HL-60/S4 treated with phorbol 12-myristate 13-acetate at 8.2 ng/mL for 4 days and 3 days (cell line): ENCODE measurements around the gene ATF7IP2.
"Not testable (repeated sequence)": the region's sequence is repeated elsewhere in the genome, so short reads cannot be mapped to it uniquely, and the experiment has no call there.

Experiments used
- in situ Hi-C: fragments of 300-500 bp; cut with MboI; formaldehyde crosslinking; loops from 2 replicates; pipeline ENCODE4 v1.15.0; 2022; ENCODE audit warnings: low sequenced_read_pairs

ATF7IP2 gene

GRCh38 chr16:10441726-10442125 is 55.9 kb downstream of the ATF7IP2 start:
- in situ Hi-C loops, result no loop called here

DNA sequence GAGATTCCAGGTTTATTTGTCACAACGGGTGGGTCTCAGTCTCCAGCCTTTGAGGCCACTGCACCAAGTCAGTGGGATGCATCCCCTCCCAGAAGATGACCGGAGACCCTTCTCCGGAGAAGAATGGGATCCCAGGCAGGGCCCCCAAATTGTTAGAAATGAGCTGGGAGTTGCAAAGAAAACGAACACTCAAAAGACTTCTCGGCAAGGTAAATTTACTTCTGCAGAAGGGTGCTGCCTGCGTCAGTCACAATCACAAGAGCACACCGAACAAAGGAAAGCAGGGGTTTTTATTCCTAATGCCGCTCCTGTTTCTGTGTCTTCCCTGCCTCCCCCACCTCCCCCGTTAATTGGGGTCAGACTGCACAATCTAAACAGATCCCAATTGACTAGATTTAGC is 61.4 kb downstream of the ATF7IP2 start:
- in situ Hi-C loops, result no loop called here

GRCh38 chr16:10452208-10453158 is 66.6 kb downstream of the ATF7IP2 start:
- in situ Hi-C loops, result not testable (repeated sequence)

DNA sequence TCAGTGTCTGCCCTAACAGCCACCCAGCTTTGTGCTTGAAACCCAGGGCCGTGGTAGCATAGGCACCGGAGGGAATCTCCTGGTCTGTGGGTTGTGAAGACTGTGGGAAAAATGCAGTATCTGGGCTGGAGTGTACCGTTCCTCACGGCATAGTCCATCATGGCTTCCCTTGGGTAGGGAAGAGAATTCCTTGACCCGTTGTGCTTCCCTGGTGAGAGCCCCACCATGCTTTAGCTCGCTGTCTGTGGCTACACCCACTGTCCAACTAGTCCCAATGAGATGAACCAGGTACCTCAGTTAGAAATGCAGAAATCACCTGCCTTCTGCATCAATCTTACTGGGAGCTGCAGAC is 67.3 kb downstream of the ATF7IP2 start:
- in situ Hi-C loops, result no loop called here

- in situ Hi-C loops, result no loop called here
Observed at GRCh38 chr16:10465821-10466220, 80.0 kb downstream of the ATF7IP2 start.

DNA sequence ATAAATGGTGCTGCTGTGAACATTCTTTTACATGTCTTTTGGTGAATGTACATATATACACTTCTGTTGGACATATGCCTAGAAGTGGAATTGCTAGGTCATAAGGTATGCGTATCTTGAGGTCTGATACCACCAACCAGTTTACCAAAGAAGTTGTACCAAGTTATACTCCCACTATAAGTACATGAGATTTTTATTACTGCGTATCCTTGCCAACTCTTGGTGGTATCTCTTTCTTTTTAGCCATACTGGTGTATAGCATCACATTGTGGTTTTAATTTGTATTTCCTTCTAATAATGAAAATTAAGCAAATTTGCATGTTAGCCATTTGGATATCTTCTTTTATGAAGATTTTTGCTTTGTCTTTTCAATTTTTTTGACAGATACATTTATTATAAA is 80.5 kb downstream of the ATF7IP2 start:
- in situ Hi-C loops, result no loop called here

- in situ Hi-C loops, result no loop called here
Observed at GRCh38 chr16:10466861-10467260, 81.0 kb downstream of the ATF7IP2 start.

DNA sequence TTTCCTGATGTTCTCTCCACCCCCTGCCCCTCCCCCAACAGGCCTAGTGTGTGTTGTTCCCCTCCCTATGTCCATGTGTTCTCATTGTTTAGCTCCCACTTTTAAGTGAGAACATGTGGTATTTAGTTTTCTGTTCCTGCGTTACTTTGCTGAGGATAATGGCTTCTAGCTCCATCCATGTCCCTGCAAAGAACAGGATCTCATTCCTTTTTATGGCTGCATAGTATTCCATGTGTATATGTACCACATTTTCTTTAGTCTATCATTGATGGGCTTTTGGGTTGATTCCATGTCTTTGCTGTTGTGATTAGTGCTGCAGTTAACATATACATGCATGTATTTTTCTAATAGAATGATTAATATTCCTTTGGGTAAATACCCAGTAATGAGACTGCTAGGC is 90.8 kb downstream of the ATF7IP2 start:
- in situ Hi-C loops, result not testable (repeated sequence)

DNA sequence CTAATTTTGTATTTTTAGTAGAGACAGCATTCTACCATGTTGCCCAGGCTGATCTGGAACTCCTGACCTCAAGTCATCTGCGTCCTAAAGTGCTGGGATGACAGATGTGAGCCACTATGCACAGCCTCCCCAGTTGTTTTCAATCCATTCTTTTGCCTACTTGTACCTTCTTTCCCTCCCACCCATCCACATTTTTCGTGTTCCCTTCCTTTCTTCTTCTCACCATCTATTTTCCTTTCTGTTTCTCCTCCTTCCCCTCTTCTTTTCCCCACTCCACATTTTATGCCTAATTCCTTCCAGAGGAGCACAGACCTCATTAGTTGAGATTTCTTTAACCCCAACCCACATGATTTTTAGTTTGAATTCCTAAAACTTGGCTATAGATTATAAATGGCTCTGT is 94.3 kb downstream of the ATF7IP2 start:
- in situ Hi-C loops, result no loop called here

DNA sequence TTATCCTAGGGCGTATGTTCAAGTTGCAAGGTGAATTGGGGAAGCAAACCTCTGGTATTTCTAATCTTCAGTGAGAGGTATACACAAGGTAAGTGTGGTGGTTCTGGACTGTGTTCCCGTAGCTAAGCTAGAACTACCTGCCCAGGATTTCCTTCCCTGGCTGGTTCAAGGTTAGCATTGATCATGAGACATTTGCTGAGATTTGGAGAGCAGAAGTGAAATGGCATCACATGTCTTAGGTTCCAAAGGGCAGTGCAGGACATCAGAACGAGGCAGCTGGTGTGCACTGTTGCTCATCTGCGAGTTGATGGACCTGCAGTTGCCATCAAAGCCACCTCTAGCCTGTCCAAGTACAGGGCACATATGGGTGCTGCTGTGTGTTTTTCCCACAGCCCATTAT is 99.3 kb downstream of the ATF7IP2 start:
- in situ Hi-C loops, result no loop called here

GRCh38 chr16:10485698-10486382 is 100.0 kb downstream of the ATF7IP2 start:
- in situ Hi-C loops, result no loop called here

DNA sequence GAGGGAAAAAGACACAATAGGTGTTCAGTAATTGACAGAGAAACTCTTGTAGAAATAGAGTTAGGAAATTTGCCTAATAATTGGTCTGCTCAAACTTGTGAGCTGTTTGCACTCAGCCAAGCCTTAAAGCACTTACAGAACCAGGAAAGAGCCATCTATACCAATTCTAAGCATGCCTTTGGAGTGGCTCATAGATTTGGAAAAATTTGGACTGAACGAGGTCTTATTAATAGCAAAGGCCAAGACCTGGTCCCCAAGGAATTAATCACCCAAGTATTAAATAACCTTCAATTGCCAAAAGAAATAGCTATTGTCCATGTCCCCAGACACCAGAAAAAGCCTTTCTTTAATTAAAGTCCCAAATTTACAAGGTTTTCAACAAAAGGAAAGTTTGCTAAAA is 104.3 kb downstream of the ATF7IP2 start:
- in situ Hi-C loops, result no loop called here

DNA sequence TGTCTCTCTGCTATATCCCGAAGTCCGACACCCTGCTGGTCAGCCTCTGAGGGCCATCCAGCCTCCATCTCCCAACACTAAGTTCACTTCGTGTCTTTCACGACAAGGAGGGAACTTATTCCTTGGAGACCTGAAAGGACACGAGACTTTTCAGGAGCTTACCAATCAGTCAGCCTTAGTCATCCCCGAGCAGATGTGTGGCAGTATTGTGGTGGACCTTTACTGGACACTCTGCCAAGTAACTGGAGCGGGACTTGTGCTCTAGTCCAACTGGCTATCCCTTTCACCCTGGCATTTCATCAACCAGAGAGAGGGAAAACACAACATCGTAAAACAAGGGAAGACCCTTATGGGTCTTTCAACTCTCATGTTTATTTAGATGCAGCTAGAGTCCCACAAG is 107.4 kb downstream of the ATF7IP2 start:
- in situ Hi-C loops, result no loop called here

DNA sequence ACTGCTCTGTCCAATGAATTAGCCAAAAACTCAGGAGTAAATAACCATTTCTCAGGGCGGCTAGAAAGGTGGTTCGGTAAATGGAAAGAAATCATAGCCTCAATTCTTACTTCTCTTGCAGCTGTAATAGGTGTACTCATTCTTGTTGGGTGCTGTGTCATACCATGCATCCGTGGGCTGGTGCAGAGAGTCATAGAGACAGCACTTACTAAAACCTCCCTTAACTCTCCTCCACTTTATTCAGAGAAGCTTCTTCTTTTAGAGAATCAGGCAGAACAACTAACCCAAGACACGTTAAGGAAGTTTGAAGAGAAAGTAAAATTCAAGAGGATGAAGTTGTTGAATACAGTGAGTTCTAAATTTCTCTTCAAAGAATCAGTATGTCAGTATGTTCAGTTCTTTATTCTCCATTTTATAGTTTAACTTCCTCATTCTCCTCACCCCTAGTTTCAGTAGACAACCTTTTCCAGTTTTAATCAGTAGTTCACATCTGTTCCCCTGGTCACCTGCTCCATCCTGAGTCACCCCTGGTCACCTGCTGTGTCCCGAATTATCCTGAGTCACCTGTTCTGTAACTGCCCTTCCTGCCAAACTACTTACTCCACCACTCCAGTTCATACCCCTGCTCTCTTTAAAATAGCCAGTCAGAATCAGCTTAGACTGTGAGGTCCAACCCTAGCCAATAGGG is 108.6 kb downstream of the ATF7IP2 start:
- in situ Hi-C loops, result no loop called here

- in situ Hi-C loops, result no loop called here
Observed at GRCh38 chr16:10495031-10495345, 109.1 kb downstream of the ATF7IP2 start.

DNA sequence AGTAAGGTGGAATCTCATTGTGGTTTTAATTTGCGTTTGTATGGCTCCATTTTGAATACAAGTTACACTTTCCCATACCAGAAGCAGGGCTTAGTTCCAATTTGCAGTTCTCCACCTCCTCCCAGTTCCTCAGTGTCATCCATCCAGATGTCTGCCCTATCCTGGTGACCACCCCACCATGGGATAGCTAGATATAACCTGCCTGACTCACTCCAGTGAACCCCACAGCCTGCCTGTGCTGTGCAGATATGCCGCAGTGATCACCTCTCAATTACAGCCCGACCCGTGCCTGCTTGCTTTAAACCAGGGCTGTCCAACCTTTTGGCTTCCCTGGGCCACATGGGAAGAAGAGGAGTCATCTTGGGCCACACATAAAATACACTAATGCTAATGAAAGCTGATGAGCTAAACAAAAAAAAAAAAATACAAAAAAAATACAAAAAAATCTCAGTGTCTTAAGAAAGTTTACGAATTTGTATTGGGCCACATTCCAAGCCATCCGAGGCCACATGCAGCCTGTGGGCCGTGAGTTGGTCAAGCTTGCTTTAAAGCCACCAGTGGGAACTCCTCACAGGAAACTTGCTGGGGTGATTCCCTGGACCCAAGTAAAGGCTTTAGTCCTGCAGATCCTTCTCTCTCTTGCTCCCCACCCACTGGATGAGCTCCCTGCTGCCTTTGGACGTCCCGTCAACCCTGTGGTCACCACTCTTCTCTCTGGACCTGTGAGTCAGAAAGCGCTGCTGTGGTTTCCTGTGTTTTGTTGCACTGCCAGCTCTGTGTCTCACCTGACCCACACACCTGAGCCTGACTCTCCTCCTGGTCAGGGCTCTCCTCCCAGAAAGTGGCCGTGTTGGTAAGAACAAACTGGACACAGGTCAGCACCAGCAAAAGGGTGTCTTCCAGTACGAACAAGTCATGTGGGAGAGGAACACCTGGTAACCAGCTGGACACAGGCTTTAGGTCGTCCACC is 111.6 kb downstream of the ATF7IP2 start:
- in situ Hi-C loops, result no loop called here

GRCh38 chr16:10500582-10500981 is 114.7 kb downstream of the ATF7IP2 start:
- in situ Hi-C loops, result no loop called here

- in situ Hi-C loops, result no loop called here
Observed at GRCh38 chr16:10501016-10501607, 115.3 kb downstream of the ATF7IP2 start.

GRCh38 chr16:10502776-10503175 is 116.9 kb downstream of the ATF7IP2 start:
- in situ Hi-C loops, result no loop called here

- in situ Hi-C loops, result no loop called here
Observed at GRCh38 chr16:10504404-10504885, 118.6 kb downstream of the ATF7IP2 start.
